Smooth muscle cell (in vitro differentiated cells): ENCODE data around the gene SRGAP3. TPM values are rescaled to one million over a fixed set of nuclear protein-coding genes. Genes with fewer than 3 reads are reported as not detected.

Experiments
- DNase-seq: peaks from one replicate; lab custom pipeline; 2025; ENCODE audit not compliant: unreplicated experiment; lab: John Stamatoyannopoulos, UW
- H2AFZ ChIP-seq: fragments of 200-600 bp; sonication (generic); 2 replicates; pipeline ENCODE4 v1.6.0; 2016; ENCODE audit warnings: antibody characterized with exemption, low read depth, mild to moderate bottlenecking
- H3F3A ChIP-seq: fragments of 200-600 bp; sonication (generic); 2 replicates; pipeline ENCODE4 v1.6.0; 2017; ENCODE audit warnings: antibody characterized with exemption, low read depth
- H3K27ac ChIP-seq: fragments of 200-600 bp; sonication (generic); 2 replicates; pipeline ENCODE4 v1.5.1; 2016; ENCODE audit warnings: low read depth, mild to moderate bottlenecking
- H3K27me3 ChIP-seq: fragments of 200-600 bp; sonication (generic); 2 replicates; pipeline ENCODE4 v1.6.1; 2016; ENCODE audit warnings: low read depth, mild to moderate bottlenecking
- H3K36me3 ChIP-seq: fragments of 200-600 bp; sonication (generic); 2 replicates; pipeline ENCODE4 v1.5.1; 2016; ENCODE audit warnings: low read depth
- H3K4me1 ChIP-seq: fragments of 200-600 bp; sonication (generic); 2 replicates; pipeline ENCODE4 v1.5.1; 2016; ENCODE audit warnings: low read depth
- H3K4me2 ChIP-seq: fragments of 200-600 bp; sonication (generic); 2 replicates; pipeline ENCODE4 v1.6.0; 2016; ENCODE audit warnings: mild to moderate bottlenecking
- H3K4me3 ChIP-seq: fragments of 200-600 bp; sonication (generic); 2 replicates; pipeline ENCODE4 v1.5.1; 2016; ENCODE audit warnings: mild to moderate bottlenecking
- H3K79me2 ChIP-seq: fragments of 200-600 bp; sonication (generic); 2 replicates; pipeline ENCODE4 v1.6.0; 2016; ENCODE audit warnings: low read depth, mild to moderate bottlenecking
- H3K9ac ChIP-seq: fragments of 200-600 bp; sonication (generic); 2 replicates; pipeline ENCODE4 v1.6.0; 2016; ENCODE audit warnings: low read depth
- H3K9me3 ChIP-seq: fragments of 200-600 bp; sonication (generic); replicated peaks from 2 replicates; pipeline ENCODE4 v1.5.1; 2016; ENCODE audit warnings: low read depth
- H4K20me1 ChIP-seq: fragments of 200-600 bp; sonication (generic); 2 replicates; pipeline ENCODE4 v1.6.0; 2016; ENCODE audit warnings: low read depth
- CTCF ChIP-seq: fragments of 200-600 bp; sonication (generic); IDR thresholded peaks from 2 replicates; pipeline ENCODE4 v1.5.1; 2017; ENCODE audit warnings: borderline replicate concordance, mild to moderate bottlenecking, antibody characterized with exemption; ENCODE audit not compliant: insufficient read depth, poor library complexity, severe bottlenecking
- WGBS: methylation state at CpG from one replicate; pipeline ENCODE4 v1.1.7; 2016; ENCODE audit warnings: low lambda C conversion rate; 5-methylcytosine and 5-hydroxymethylcytosine counted together
- polyA plus RNA-seq: library from polyadenylated mRNA; unstranded; fragments of >200 nt; fragmentation: Nextera tagmentation; extraction: Ambion mirVana; gene quantifications from 2 replicates; pipeline ENCODE4 v1.2.1, GENCODE V29; 2016
- total RNA-seq: library from RNA; depleted of rRNA; stranded (reverse); fragments of >200 nt; gene quantifications from 2 replicates; pipeline ENCODE4 v1.2.3, GENCODE V29; 2014

Gene SRGAP3
- total and polyA plus RNA-seq, 2 experiments from 2014 or later = 1.5 to 3.1 TPM

DNA sequence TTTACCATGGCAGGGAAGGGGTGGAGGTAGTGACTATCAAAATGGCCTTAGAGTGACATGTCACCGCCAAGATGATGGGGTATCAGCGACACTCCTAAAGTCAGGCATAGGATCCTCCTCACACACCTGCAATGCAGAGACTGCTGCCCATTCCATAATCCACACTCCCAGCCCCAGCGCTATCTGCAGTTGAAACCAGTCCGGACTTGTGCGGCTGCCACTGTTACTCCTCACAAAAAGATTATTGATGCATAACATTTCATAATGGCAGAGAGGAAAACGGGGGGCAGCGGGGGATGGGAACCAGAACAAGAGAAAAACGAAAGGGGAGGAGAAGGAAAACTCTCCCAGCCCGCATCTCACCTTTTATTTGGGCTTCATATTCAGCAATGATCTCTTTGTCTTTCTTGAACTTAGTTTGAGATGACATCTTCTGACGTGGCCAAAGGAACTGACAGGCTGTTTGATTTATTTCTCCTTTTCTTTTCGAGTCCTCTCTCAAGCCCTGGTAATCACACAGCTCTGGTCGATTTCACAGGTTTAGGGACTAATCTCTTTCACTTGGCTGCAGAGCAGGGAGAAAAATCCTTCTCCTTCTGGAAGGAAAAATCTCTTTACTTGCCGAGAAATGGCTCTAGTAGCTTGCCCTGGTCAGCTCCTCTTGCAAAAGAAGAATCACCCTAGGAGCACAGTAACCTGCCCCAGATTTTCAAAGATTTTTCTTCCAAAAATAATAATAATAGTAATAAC lies 749 bp downstream of the SRGAP3 start:
- H3K4me3 ChIP-seq = peak overlapping the region; percentile 62
- no peaks in the 10 kb centered on the region for H4K20me1 ChIP-seq
- no peak overlapping the region for H3K27ac ChIP-seq
- no peaks in the 10 kb centered on the region for H3K27me3 ChIP-seq
- 39% methylated on average over 13 of the region's 13 CpGs for WGBS
- no peaks in the 10 kb centered on the region for H3K79me2 ChIP-seq
- peak overlapping the region; percentile 76 for H2AFZ ChIP-seq
- H3F3A ChIP-seq = peaks cover 7% of the 10 kb centered on the region
- H3K4me2 ChIP-seq = peak overlapping the region; percentile 91
- peaks cover 19% of the 10 kb centered on the region for H3K4me1 ChIP-seq
- H3K36me3 ChIP-seq = no peaks in the 10 kb centered on the region
- no peak for TF ChIP-seq CTCF
- H3K9ac ChIP-seq = peak overlapping the region; percentile 1
- H3K9me3 ChIP-seq = no peaks in the 10 kb centered on the region
- DNase-seq = no peak

DNA sequence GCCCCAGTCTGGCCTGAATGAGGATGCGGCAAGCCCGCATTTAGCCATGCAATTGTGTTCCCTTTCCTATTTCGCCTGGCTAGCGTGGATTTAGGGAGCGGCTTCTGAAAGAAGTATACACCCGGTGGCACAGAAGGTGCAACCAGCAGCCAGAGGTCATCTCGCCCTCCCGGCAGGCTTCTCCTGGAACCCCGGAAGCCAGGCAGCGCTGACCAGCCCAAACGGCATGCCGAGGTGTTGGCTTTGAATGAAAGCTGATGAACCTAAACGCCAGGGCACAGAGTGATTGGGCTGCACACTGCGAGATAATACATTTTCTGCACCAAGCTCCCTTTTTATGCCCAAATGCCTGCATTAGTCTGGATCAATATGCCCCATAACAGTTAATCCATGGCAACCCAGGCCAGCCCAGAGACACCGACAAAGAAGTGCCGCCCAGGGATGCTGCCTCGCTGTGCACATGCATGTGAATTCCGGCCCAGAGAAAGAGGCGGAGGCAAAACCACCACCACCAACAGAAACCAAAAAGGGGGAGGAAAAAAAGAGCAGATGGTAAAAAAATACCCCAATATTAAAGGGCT lies 1.4 kb downstream of the SRGAP3 start:
- no peaks in the 10 kb centered on the region for H3K79me2 ChIP-seq
- H3K4me2 ChIP-seq = peak overlapping the region; percentile 91
- H3K9me3 ChIP-seq = no peaks in the 10 kb centered on the region
- H3K9ac ChIP-seq = no peak overlapping the region
- peaks cover 7% of the 10 kb centered on the region for H3F3A ChIP-seq
- H4K20me1 ChIP-seq = no peaks in the 10 kb centered on the region
- peaks cover 19% of the 10 kb centered on the region for H3K4me1 ChIP-seq
- no peaks in the 10 kb centered on the region for H3K27me3 ChIP-seq
- no peak overlapping the region for H3K27ac ChIP-seq
- H3K36me3 ChIP-seq = no peaks in the 10 kb centered on the region
- TF ChIP-seq CTCF = no peak
- no peak overlapping the region for H2AFZ ChIP-seq
- 86% methylated on average over 19 of the region's 19 CpGs for WGBS
- no peak for DNase-seq
- H3K4me3 ChIP-seq = peak overlapping the region; percentile 62

GRCh38 chr3:9247361-9247940 lies 2.0 kb downstream of the SRGAP3 start:
- Histone ChIP-seq H4K20me1 (no peaks in the 10 kb centered on the region), H3K4me2 (no peak overlapping the region)
- WGBS = 73% methylated on average over 12 of the region's 12 CpGs

More at GRCh38 chr3:9247361-9247940, 2.0 kb downstream of the SRGAP3 start:
- Histone ChIP-seq H3K9me3 (no peaks in the 10 kb centered on the region), H2AFZ (no peak overlapping the region), H3K36me3 (no peaks in the 10 kb centered on the region), H3K27ac (no peak overlapping the region), H3K27me3 (no peaks in the 10 kb centered on the region), H3K79me2 (no peaks in the 10 kb centered on the region), H3K4me3 (peak overlapping the region; percentile 62), H3K4me1 (peaks cover 19% of the 10 kb centered on the region), H3F3A (peaks cover 7% of the 10 kb centered on the region), H3K9ac (no peak overlapping the region)
- no peak for TF ChIP-seq CTCF
- DNase-seq = no peak
